Measurements from ENCODE around the gene ABCB1. TPM values are rescaled to one million over a fixed set of nuclear protein-coding genes. Genes with fewer than 3 reads are reported as not detected.

Gene ABCB1
- total and polyA plus RNA-seq, 2 of the 8 experiments (the other 6 are each of a cell fraction or from before 2014, with no cell fraction given) = 0.51 to 1.2 TPM

GRCh38 chr7:87592300-87592699 lies 8.4 kb downstream of the ABCB1 start (continued):
- TF ChIP-seq JUND (IDR thresholded peaks at IDR 0.05; ENCODE audit: low read length) (no peak), EZH2 (IDR thresholded peaks at IDR 0.05; ENCODE audit: low read depth, low read length, severe bottlenecking) (no peak), POLR2A (IDR thresholded peaks at IDR 0.05; ENCODE audit: control extremely low read depth in 1 of 2, low read depth in 2 of 2, low read length in 2 of 2) (no peak), EGR1 (IDR thresholded peaks at IDR 0.05; ENCODE audit: borderline replicate concordance, low read depth, low read length) (no peak)
